Ovary (tissue), 9 donors: ENCODE results near the gene CTXN3. TPM values are rescaled to one million over a fixed set of nuclear protein-coding genes. Genes with fewer than 3 reads are reported as not detected.
A peak's percentile ranks its signal among the peaks of the same experiment; 100 is the strongest.

Experiments
- DNase-seq, 5 donors: peaks; one replicate each; pipeline ENCODE4 v3.0.0-alpha.2; 2019 to 2020
- H3K27ac ChIP-seq, 2 donors: fragments of 200-600 bp; one replicate each; pipeline versions ENCODE4 v1.5.1 to v1.8.0; 2019 to 2022
- H3K27me3 ChIP-seq: fragments of 200-600 bp; one replicate; pipeline ENCODE4 v1.8.0; 2022
- H3K36me3 ChIP-seq: fragments of 200-600 bp; sonication (generic); one replicate; pipeline ENCODE4 v1.5.1; 2019
- H3K4me1 ChIP-seq: one replicate; pipeline ENCODE4 v1.8.1; 2013; ENCODE audit warnings: mild to moderate bottlenecking, moderate library complexity; ENCODE audit not compliant: insufficient read depth
- H3K4me3 ChIP-seq: fragments of 200-600 bp; sonication (generic); one replicate; pipeline ENCODE4 v1.5.1; 2017
- H3K9me3 ChIP-seq, 2 donors: fragments of 200-600 bp in 1 of 2; sonication (generic) in 1 of 2; one replicate each; pipeline versions ENCODE4 v1.5.1 to v1.8.1; 2013 to 2019; ENCODE audit warnings: mild to moderate bottlenecking in 1 of 2, moderate library complexity in 1 of 2
- CTCF ChIP-seq, 3 donors: fragments of 450-650 bp in 2 of 3; fragments of 200-600 bp in 1 of 3; IDR thresholded peaks; one replicate each; pipeline versions ENCODE4 v1.5.1 to v1.8.0; 2016 to 2022; ENCODE audit warnings: antibody characterized with exemption in 3 of 3, mild to moderate bottlenecking in 1 of 3
- EP300 ChIP-seq: sonication (generic); formaldehyde crosslinking; IDR thresholded peaks from one replicate; pipeline ENCODE4 v1.6.1; 2017; ENCODE audit warnings: antibody characterized with exemption
- POLR2A ChIP-seq: fragments of 450-650 bp; IDR thresholded peaks from one replicate; pipeline ENCODE4 v1.6.1; 2017; ENCODE audit warnings: antibody characterized with exemption, mild to moderate bottlenecking, moderate library complexity
- WGBS, 3 donors: extraction: QIAGEN DNeasy Blood & Tissue Kit in 1 of 3; methylation state at CpG; one replicate each; pipeline versions ENCODE4 v1.1.5 to v1.1.7; 2013 to 2017; 5-methylcytosine and 5-hydroxymethylcytosine counted together
- intact Hi-C, 4 donors: fragments of 100-400 bp; cut with DNase I; formaldehyde crosslinking; loops; one replicate each; pipeline versions ENCODE4 v1.11.0 to v1.15.1; 2022 to 2023
- polyA plus RNA-seq, 2 donors: library from polyadenylated mRNA; stranded (reverse); fragments of 200-250 nt in 1 of 2; fragments of 350-450 nt in 1 of 2; fragmentation: Illumina TruSeq in 1 of 2; extraction: RNeasy Lipid Tissue Mini Kit (QIAGEN cat#74804) in 1 of 2; gene quantifications; one replicate each; pipeline ENCODE4 v1.2.3, GENCODE V29; 2013 to 2014
- total RNA-seq, 7 donors: library from RNA; depleted of rRNA in 2 of 7; stranded (reverse); fragments of >200 nt in 2 of 7; fragmentation: NEBNext Ultra II Directional in 3 of 7; extraction: Animal tissue kit (Norgen Biotek cat#: 25700) in 3 of 7; gene quantifications; one replicate each; pipeline versions ENCODE4 v1.1.0 to v1.2.4, GENCODE V29; 2016 to 2023
- donor health status: DM: no; HTN: no; CAD: no; lungs with moderate emphysema.
- donor health status: DM: no; HTN: no; CAD: no.
- donor health status: Bipolar disorder and iron deficiency.
- donor health status: DM: yes; HTN: yes; CAD: no.
- donor health status: DM: no; HTN: no; CAD: no.
- donor health status: DM: yes; HTN: yes; CAD: no.

CTXN3 gene
- total and polyA plus RNA-seq, 9 donors: not detected

- H3K27me3 ChIP-seq: no peaks in the 10 kb centered on the region
- DNase-seq: no peak
- H3K4me3 ChIP-seq: no peak within 1 kb of the TSS
- no peak within 1 kb of the TSS for H3K27ac ChIP-seq
- intact Hi-C loops: loop anchor here in 1 of 4 donors (10.0 kb wide), 1 partner anchor 58 kb away; the partner anchor contains the start of gene CTXN3
- H3K9me3 ChIP-seq: no peaks in the 10 kb centered on the region
- TF ChIP-seq CTCF (IDR thresholded peaks at IDR 0.05) (no peak), POLR2A (no peak), EP300 (no peak)
- H3K4me1 ChIP-seq: peaks cover 6% of the 10 kb centered on the region
- no peaks in the 10 kb centered on the region for H3K36me3 ChIP-seq
- 84 to 93% (median 91%) methylated on average over 5 of the region's 5 CpGs for WGBS, 3 donors
These were observed 54.2 kb downstream of the CTXN3 start, which contains the start of gene CCDC192 for GRCh38 chr5:127702926-127703561. CCDC192 (plus strand) TSS chr5:127703391; CDS start chr5:127703446, 55 bp downstream.

GRCh38 chr5:127705120-127705892, 56.4 kb downstream of the CTXN3 start:
- Histone ChIP-seq H3K27me3 (no peaks in the 10 kb centered on the region), H3K4me3 (no peak overlapping the region), H3K4me1 (peaks cover 7% of the 10 kb centered on the region), H3K9me3 (no peaks in the 10 kb centered on the region), H3K27ac (peak overlapping the region in 1 of 2 donors; percentile 22), H3K36me3 (no peaks in the 10 kb centered on the region)
- intact Hi-C loops: loop anchor here in 1 of 4 donors (10.0 kb wide), 1 partner anchor 61 kb away; the partner anchor contains the start of gene CTXN3
- peak in 2 of 5 donors; percentile 17 to 64 for DNase-seq
- WGBS, 3 donors: 11 to 26% (median 23%) methylated on average over 4 of the region's 4 CpGs
- TF ChIP-seq POLR2A (no peak), CTCF (IDR thresholded peaks at IDR 0.05) (no peak), EP300 (no peak)

GRCh38 chr5:127706691-127707090, 57.8 kb downstream of the CTXN3 start:
- 27 to 38% (median 27%) methylated on average over 1 of the region's 1 CpG for WGBS, 3 donors
- Histone ChIP-seq H3K27me3 (no peaks in the 10 kb centered on the region), H3K9me3 (no peaks in the 10 kb centered on the region), H3K36me3 (no peaks in the 10 kb centered on the region), H3K27ac (peak overlapping the region in 1 of 2 donors; percentile 53), H3K4me3 (no peak overlapping the region), H3K4me1 (peaks cover 7% of the 10 kb centered on the region)
- no peak for TF ChIP-seq EP300
- no peak for TF ChIP-seq POLR2A
- TF ChIP-seq CTCF (IDR thresholded peaks at IDR 0.05): no peak
- DNase-seq: no peak
- intact Hi-C loops: loop anchor here in 1 of 4 donors (10.0 kb wide), 1 partner anchor 62 kb away; the partner anchor contains the start of gene CTXN3

- intact Hi-C loops: loop anchor here in 1 of 4 donors (10.0 kb wide), 1 partner anchor 62 kb away; the partner anchor contains the start of gene CTXN3
- Histone ChIP-seq H3K27ac (peak overlapping the region in 1 of 2 donors; percentile 53), H3K9me3 (no peaks in the 10 kb centered on the region), H3K36me3 (no peaks in the 10 kb centered on the region), H3K4me3 (no peak overlapping the region), H3K4me1 (peaks cover 7% of the 10 kb centered on the region), H3K27me3 (no peaks in the 10 kb centered on the region)
- WGBS, 3 donors: 4 to 5% (median 5%) methylated on average over 3 of the region's 3 CpGs
- no peak for TF ChIP-seq EP300
- no peak for TF ChIP-seq POLR2A
- no peak for TF ChIP-seq CTCF (IDR thresholded peaks at IDR 0.05)
- no peak for DNase-seq
These were observed 58.3 kb downstream of the CTXN3 start for GRCh38 chr5:127707209-127707608.

Other genes starting within 250 kb of the CTXN3 start
- gene PRRC1, start 131.4 kb upstream of the CTXN3 start, total RNA-seq: 10 to 100 TPM; 24.2 to 59.0 (median 46.1) TPM
- 10 to 100 TPM; 19.0 to 54.1 TPM for gene PRRC1, start 131.4 kb upstream of the CTXN3 start, polyA plus RNA-seq
- 1 to 10 TPM in 3 of 7 donors, under 1 TPM in 3, not detected in 1; 0.26 to 2.6 (median 1.00) TPM for gene CCDC192, start 54.3 kb downstream of the CTXN3 start, total RNA-seq
- under 1 TPM; 0.91 to 0.92 TPM for gene CCDC192, start 54.3 kb downstream of the CTXN3 start, polyA plus RNA-seq